Measurements from ENCODE around the gene RNF144A. TPM values are rescaled to one million over a fixed set of nuclear protein-coding genes. Genes with fewer than 3 reads are reported as not detected.

RNF144A gene
- total and polyA plus RNA-seq, 10 of the 15 experiments (the other 5 are each of a cell fraction or from before 2014, with no cell fraction given) = 0.02 to 12.1 (median 0.48) TPM; not detected in 1

- TF ChIP-seq FOXM1 (IDR thresholded peaks at IDR 0.05; ENCODE audit: low read depth, low read length) = no peak
- TF ChIP-seq CUX1 (IDR thresholded peaks at IDR 0.05; ENCODE audit: insufficient replicate concordance, low read depth, low read length) = no peak
- TF ChIP-seq EED (IDR thresholded peaks at IDR 0.05; ENCODE audit: low read depth) = no peak
- no peak for TF ChIP-seq ZZZ3 (IDR thresholded peaks at IDR 0.05; ENCODE audit: control insufficient read depth, insufficient read length, low read depth)
Observed at GRCh38 chr2:7035884-7036283, 118.7 kb downstream of the RNF144A start (continued).

GRCh38 chr2:7037340-7038333 lies 120.4 kb downstream of the RNF144A start:
- Histone ChIP-seq H3K36me3 (ENCODE audit: control insufficient read depth in 2 of 2, insufficient read depth in 2 of 2, low read length in 1 of 2) (no peaks in the 10 kb centered on the region; a peak in 1 of 4 replicates), H3K4me2 (ENCODE audit: control insufficient read depth, insufficient read depth) (no peak overlapping the region), H2AFZ (ENCODE audit: control insufficient read depth, low read depth, low read length) (no peak overlapping the region), H3K9ac (ENCODE audit: control insufficient read depth, insufficient read depth, low read length) (no peak overlapping the region), H3K4me3 (no peak overlapping the region), H3K79me2 (ENCODE audit: control insufficient read depth, insufficient read depth, low read length) (no peaks in the 10 kb centered on the region), H3K9me3 (replicated peaks; ENCODE audit: control insufficient read depth, insufficient read depth, low read length) (no peaks in the 10 kb centered on the region), H4K20me1 (ENCODE audit: control insufficient read depth, insufficient read depth) (no peaks in the 10 kb centered on the region), H3K4me1 (ENCODE audit: control insufficient read depth, insufficient read depth, low read length) (no peaks in the 10 kb centered on the region), H3K27me3 (replicated peaks in 1 of 2; ENCODE audit: control insufficient read depth in 2 of 2, insufficient read depth in 2 of 2, low read length in 1 of 2) (no peaks in the 10 kb centered on the region), H3K27ac (ENCODE audit: control insufficient read depth, insufficient read depth) (no peak overlapping the region)
- no TSS peak for BruUV-seq (replicated peaks)
- ChIA-PET POLR2A (no interaction called here), CTCF (interaction anchor here (0.7 to 4.7 kb wide), 6 partner anchors 35 to 579 kb away, joined by 3 to 35 read pairs (median 5); no protein-coding TSS in a partner anchor), RAD21 (ENCODE audit: unreplicated experiment) (no interaction called here), SMC1A (ENCODE audit: uncharacterized antibody, unreplicated experiment) (no interaction called here)
- DNase-seq (ENCODE audit: low read depth, low spot score) (no peak), FAIRE-seq (peak; percentile 89), ATAC-seq (peak; percentile 99)
- 33% methylated on average over 18 of the region's 18 CpGs for WGBS (ENCODE audit: insufficient coverage, insufficient replicate concordance, low lambda C conversion rate, missing lambda C conversion rate)
- in situ Hi-C loops (cut with MboI) (no loop called here), intact Hi-C loops (cut with micrococcal nuclease; ENCODE audit: unreplicated experiment) (loop anchor here (1.0 to 5.0 kb wide), 2 partner anchors 47 to 60 kb away; no protein-coding TSS in a partner anchor)
- peak; percentile 65; the same call in 1 of the 2 replicates for TF ChIP-seq SMC3 (IDR thresholded peaks at IDR 0.05; ENCODE audit: borderline replicate concordance, low read length)
- peak; percentile 78 to 81 (median 79) for TF ChIP-seq CTCF (IDR thresholded peaks at IDR 0.05 in 2 of 3, conservative IDR thresholded peaks at IDR 0.05 in 1 of 3; ENCODE audit: control insufficient read depth in 2 of 3, extremely low read depth in 1 of 3, insufficient read depth in 1 of 3, low read depth in 3 of 3, low read length in 3 of 3)
- TF ChIP-seq ZBTB4 (CRISPR knock-in tag; IDR thresholded peaks at IDR 0.05) = no peak
- no peak for TF ChIP-seq NR2F1 (conservative IDR thresholded peaks at IDR 0.05)
- TF ChIP-seq ATF7 (IDR thresholded peaks at IDR 0.05; ENCODE audit: low read depth) = no peak
- no peak for TF ChIP-seq ZNF622 (IDR thresholded peaks at IDR 0.05)
